22Rv1 (cell line): ENCODE data around the gene DNMT3B.

Source experiments
- ZFX ChIP-seq: fragments of 450-650 bp; IDR thresholded peaks from 2 replicates; pipeline ENCODE4 v1.6.1; 2017; ENCODE audit warnings: antibody characterized with exemption, borderline replicate concordance
- TF ChIP-seq, protein P1 (sequence below): fragments of 450-650 bp; IDR thresholded peaks from 2 replicates; pipeline ENCODE4 v1.5.1; 2017; ENCODE audit warnings: mild to moderate bottlenecking

DNA sequence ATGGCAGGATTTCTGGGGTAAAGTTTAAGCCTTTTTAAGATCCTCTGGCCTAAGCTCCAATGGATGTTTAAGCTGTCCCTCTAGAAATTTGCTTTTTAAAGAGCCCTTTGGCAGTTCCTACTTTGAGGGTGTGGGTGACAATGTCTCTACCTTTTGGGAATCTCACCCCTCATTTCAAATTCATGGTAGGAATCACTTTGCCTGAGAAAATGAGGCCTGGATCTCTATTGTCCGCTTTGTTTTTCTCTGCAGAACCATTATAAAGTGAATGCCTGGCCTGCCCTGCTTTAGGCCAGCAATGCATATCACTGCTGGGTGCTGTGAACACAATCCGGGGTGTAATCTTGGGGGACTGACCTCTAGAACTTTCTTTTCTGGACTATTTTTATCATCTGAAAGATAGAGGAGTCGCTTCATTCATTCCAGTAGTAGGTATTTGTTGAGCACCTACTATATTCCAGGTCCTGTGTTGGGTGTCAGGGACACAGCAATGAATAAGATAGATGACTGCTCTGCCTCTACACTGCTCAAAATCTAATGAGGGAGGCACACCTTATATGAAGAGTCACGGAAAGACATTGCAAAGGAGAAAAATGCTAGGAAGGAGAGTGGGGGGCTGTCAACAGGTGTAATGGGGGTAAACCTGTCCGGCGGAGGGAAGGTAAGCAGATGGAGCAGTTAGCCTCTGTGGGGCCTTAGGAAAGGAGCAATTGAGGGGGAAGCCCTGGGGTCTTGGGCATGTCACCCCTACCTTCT, 10.3 kb upstream of the DNMT3B start:
- TF ChIP-seq, protein P1, sequence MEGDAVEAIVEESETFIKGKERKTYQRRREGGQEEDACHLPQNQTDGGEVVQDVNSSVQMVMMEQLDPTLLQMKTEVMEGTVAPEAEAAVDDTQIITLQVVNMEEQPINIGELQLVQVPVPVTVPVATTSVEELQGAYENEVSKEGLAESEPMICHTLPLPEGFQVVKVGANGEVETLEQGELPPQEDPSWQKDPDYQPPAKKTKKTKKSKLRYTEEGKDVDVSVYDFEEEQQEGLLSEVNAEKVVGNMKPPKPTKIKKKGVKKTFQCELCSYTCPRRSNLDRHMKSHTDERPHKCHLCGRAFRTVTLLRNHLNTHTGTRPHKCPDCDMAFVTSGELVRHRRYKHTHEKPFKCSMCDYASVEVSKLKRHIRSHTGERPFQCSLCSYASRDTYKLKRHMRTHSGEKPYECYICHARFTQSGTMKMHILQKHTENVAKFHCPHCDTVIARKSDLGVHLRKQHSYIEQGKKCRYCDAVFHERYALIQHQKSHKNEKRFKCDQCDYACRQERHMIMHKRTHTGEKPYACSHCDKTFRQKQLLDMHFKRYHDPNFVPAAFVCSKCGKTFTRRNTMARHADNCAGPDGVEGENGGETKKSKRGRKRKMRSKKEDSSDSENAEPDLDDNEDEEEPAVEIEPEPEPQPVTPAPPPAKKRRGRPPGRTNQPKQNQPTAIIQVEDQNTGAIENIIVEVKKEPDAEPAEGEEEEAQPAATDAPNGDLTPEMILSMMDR, result no peak
- TF ChIP-seq ZFX, result no peak
